Progenitor cell of endocrine pancreas (in vitro differentiated cells): ENCODE data around the gene ZBTB18. TPM values are rescaled to one million over a fixed set of nuclear protein-coding genes. Genes with fewer than 3 reads are reported as not detected.

ENCODE experiments used
- DNase-seq: peaks from one replicate; pipeline ENCODE4 v3.0.0; 2021; ENCODE audit warnings: low spot score; ENCODE audit not compliant: unreplicated experiment
- H3K27ac Mint-ChIP-seq: 2 replicates; pipeline ENCODE4 v1.8.0; 2021; ENCODE audit warnings: mild to moderate bottlenecking, moderate library complexity, mixed read lengths
- H3K27me3 Mint-ChIP-seq: 2 replicates; pipeline ENCODE4 v1.8.0; 2021; ENCODE audit warnings: mixed read lengths
- H3K36me3 Mint-ChIP-seq: 2 replicates; pipeline ENCODE4 v1.8.0; 2022; ENCODE audit warnings: mixed read lengths; ENCODE audit not compliant: insufficient read depth
- H3K4me1 Mint-ChIP-seq: 2 replicates; pipeline ENCODE4 v1.8.0; 2021; ENCODE audit warnings: low read depth, mixed read lengths
- H3K4me3 Mint-ChIP-seq: 2 replicates; pipeline ENCODE4 v1.8.0; 2021; ENCODE audit warnings: low read depth, mild to moderate bottlenecking, moderate library complexity, mixed read lengths
- H3K9me3 Mint-ChIP-seq: 2 replicates; pipeline ENCODE4 v1.8.0; 2021; ENCODE audit warnings: low read depth, mixed read lengths
- CTCF ChIP-seq: fragments of 200-600 bp; sonication (generic); IDR thresholded peaks from one replicate; pipeline ENCODE4 v1.5.0; 2021; ENCODE audit warnings: antibody characterized with exemption, mild to moderate bottlenecking; ENCODE audit not compliant: unreplicated experiment
- total RNA-seq: library from RNA; stranded (reverse); gene quantifications from 2 replicates; pipeline ENCODE4 v1.2.1, GENCODE V29; 2021

The ZBTB18 gene
- total RNA-seq, 1 donor from 2014 or later: 32.3 TPM

GRCh38 chr1:244084763-244085162, 33.7 kb downstream of the ZBTB18 start:
- DNase-seq: no peak
- Mint-ChIP-seq H3K27me3 (peaks cover 37% of the 10 kb centered on the region), H3K27ac (no peak overlapping the region), H3K4me3 (no peak overlapping the region), H3K9me3 (no peaks in the 10 kb centered on the region), H3K4me1 (peaks cover 6% of the 10 kb centered on the region), H3K36me3 (no peaks in the 10 kb centered on the region)
- no peak for TF ChIP-seq CTCF

- no peak overlapping the region for H3K27ac Mint-ChIP-seq
- H3K4me3 Mint-ChIP-seq: no peak overlapping the region
- H3K27me3 Mint-ChIP-seq: peaks cover 37% of the 10 kb centered on the region
- peaks cover 10% of the 10 kb centered on the region for H3K4me1 Mint-ChIP-seq
- no peak for DNase-seq
- H3K9me3 Mint-ChIP-seq: no peaks in the 10 kb centered on the region
- no peaks in the 10 kb centered on the region for H3K36me3 Mint-ChIP-seq
- no peak for TF ChIP-seq CTCF
These were observed 34.8 kb downstream of the ZBTB18 start for GRCh38 chr1:244085891-244086290.

GRCh38 chr1:244087021-244087560, 36.0 kb downstream of the ZBTB18 start:
- H3K36me3 Mint-ChIP-seq: no peaks in the 10 kb centered on the region
- DNase-seq: no peak
- H3K27ac Mint-ChIP-seq: no peak overlapping the region
- peaks cover 11% of the 10 kb centered on the region for H3K4me1 Mint-ChIP-seq
- H3K27me3 Mint-ChIP-seq: peaks cover 30% of the 10 kb centered on the region
- no peak overlapping the region for H3K4me3 Mint-ChIP-seq
- H3K9me3 Mint-ChIP-seq: no peaks in the 10 kb centered on the region
- no peak for TF ChIP-seq CTCF

- H3K4me1 Mint-ChIP-seq: peaks cover 14% of the 10 kb centered on the region
- H3K27me3 Mint-ChIP-seq: peaks cover 29% of the 10 kb centered on the region
- no peak for DNase-seq
- H3K4me3 Mint-ChIP-seq: no peak overlapping the region
- H3K36me3 Mint-ChIP-seq: no peaks in the 10 kb centered on the region
- H3K9me3 Mint-ChIP-seq: no peaks in the 10 kb centered on the region
- TF ChIP-seq CTCF: no peak
- H3K27ac Mint-ChIP-seq: no peak overlapping the region
These were observed 36.5 kb downstream of the ZBTB18 start for GRCh38 chr1:244087611-244088010.

GRCh38 chr1:244088161-244088560, 37.1 kb downstream of the ZBTB18 start:
- Mint-ChIP-seq H3K27me3 (peaks cover 28% of the 10 kb centered on the region), H3K4me1 (peaks cover 14% of the 10 kb centered on the region), H3K27ac (no peak overlapping the region), H3K4me3 (no peak overlapping the region), H3K9me3 (no peaks in the 10 kb centered on the region), H3K36me3 (no peaks in the 10 kb centered on the region)
- no peak for DNase-seq
- TF ChIP-seq CTCF: no peak
